ENCODE measurements around the gene GP5.

GP5 gene

GRCh38 chr3:194351080-194351672 lies 47.9 kb downstream of the GP5 start, which contains the start of gene CPN2:
Gene CPN2, minus strand, starts transcription at chr3:194351328. Its CDS starts 8,626 bp downstream, at chr3:194342702.
- TF ChIP-seq CREB5 (CRISPR knock-in tag; IDR thresholded peaks at IDR 0.05; ENCODE audit: low read depth) (no peak), TSHZ2 (CRISPR knock-in tag; IDR thresholded peaks at IDR 0.05) (no peak), OSR1 (CRISPR knock-in tag; IDR thresholded peaks at IDR 0.05) (no peak), TCF4 (CRISPR knock-in tag; IDR thresholded peaks at IDR 0.05; ENCODE audit: borderline replicate concordance) (no peak), PPARA (CRISPR knock-in tag; IDR thresholded peaks at IDR 0.05; ENCODE audit: borderline replicate concordance) (no peak), ZC3H10 (CRISPR knock-in tag; IDR thresholded peaks at IDR 0.05) (no peak), PATZ1 (CRISPR knock-in tag; IDR thresholded peaks at IDR 0.05; ENCODE audit: borderline replicate concordance) (no peak), ISL1 (CRISPR knock-in tag; IDR thresholded peaks at IDR 0.05) (no peak), ZFP3 (CRISPR knock-in tag; IDR thresholded peaks at IDR 0.05) (no peak), ZNF8 (CRISPR knock-in tag; IDR thresholded peaks at IDR 0.05) (no peak), SNAI2 (CRISPR knock-in tag; IDR thresholded peaks at IDR 0.05) (no peak), BACH2 (CRISPR knock-in tag; IDR thresholded peaks at IDR 0.05; ENCODE audit: borderline replicate concordance) (no peak), ZNF565 (CRISPR knock-in tag; conservative IDR thresholded peaks at IDR 0.05; ENCODE audit: low read depth) (no peak), ZFP30 (CRISPR knock-in tag; IDR thresholded peaks at IDR 0.05) (no peak)
- no peak for ATAC-seq

GRCh38 chr3:194350726-194351071 lies 48.4 kb downstream of the GP5 start:
- no peak for ATAC-seq
- TF ChIP-seq CSRNP3 (CRISPR knock-in tag; IDR thresholded peaks at IDR 0.05) (no peak), CREB5 (CRISPR knock-in tag; IDR thresholded peaks at IDR 0.05; ENCODE audit: low read depth) (no peak), PATZ1 (CRISPR knock-in tag; IDR thresholded peaks at IDR 0.05; ENCODE audit: borderline replicate concordance) (no peak), ISL1 (CRISPR knock-in tag; IDR thresholded peaks at IDR 0.05) (no peak), RARB (CRISPR knock-in tag; IDR thresholded peaks at IDR 0.05) (no peak), PPARA (CRISPR knock-in tag; IDR thresholded peaks at IDR 0.05; ENCODE audit: borderline replicate concordance) (no peak), ZC3H10 (CRISPR knock-in tag; IDR thresholded peaks at IDR 0.05) (no peak), CSDC2 (CRISPR knock-in tag; IDR thresholded peaks at IDR 0.05) (no peak), POU6F1 (CRISPR knock-in tag; IDR thresholded peaks at IDR 0.05; ENCODE audit: borderline replicate concordance, low read depth) (no peak), GLIS3 (CRISPR knock-in tag; IDR thresholded peaks at IDR 0.05) (no peak), ESRRG (CRISPR knock-in tag; IDR thresholded peaks at IDR 0.05) (no peak), ZNF70 (CRISPR knock-in tag; IDR thresholded peaks at IDR 0.05) (no peak), OSR1 (CRISPR knock-in tag; IDR thresholded peaks at IDR 0.05) (no peak)

All from SK-N-SH treated with all-trans-retinoic acid at 6 μM for 48 hours (cell line).